Kidney tubule cell (primary cell): ENCODE results near the gene SEC63.
"Not testable (repeated sequence)": the region's sequence is repeated elsewhere in the genome, so short reads cannot be mapped to it uniquely, and the experiment has no call there.

Source experiments
- DNase-seq: peaks from one replicate; pipeline ENCODE4 v3.0.0-alpha.2; 2018; ENCODE audit warnings: low spot score

Gene SEC63

GRCh38 chr6:107972413-107973096 lies 14.5 kb upstream of the SEC63 start:
- no peak for DNase-seq

DNA sequence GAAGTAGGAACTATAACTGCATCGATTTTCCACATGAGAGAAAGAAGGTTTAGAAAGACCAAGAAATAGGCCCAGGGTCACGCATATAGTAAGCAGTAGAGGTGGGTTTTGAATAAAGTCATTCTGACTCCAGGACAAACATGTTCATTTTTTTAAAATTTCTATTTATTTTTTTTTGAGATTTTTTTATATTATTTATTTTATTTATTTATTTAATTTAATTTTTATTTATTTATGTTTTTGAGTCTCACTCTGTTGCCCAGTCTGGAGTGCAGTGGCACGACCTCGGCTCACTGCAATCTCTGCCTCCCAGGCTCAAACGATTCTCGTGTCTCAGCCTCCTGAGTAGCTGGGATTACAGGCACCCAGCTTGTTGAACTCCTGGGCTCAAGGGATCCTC lies 13.2 kb upstream of the SEC63 start:
- no peak for DNase-seq

GRCh38 chr6:107970255-107970654 lies 12.2 kb upstream of the SEC63 start:
- DNase-seq = no peak

DNA sequence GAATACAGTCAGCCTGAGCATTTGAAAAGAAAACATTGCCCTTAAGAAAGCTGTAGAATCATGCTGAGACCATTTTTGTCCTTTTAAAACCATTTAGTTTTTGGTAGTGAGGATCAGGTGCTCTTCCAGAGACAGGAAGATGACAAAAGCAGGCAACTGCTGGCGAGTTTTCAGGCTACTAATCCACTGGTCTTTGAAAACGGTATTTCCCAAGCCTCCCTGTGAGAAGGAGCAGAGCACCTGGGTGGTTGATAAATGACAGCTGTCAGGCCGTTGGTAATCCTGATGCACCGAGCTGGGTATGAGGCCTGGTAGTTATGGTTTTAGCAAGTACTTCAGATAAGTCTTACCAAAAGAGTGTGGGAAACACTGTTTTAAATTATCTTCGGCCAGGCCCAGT lies 10.1 kb upstream of the SEC63 start:
- DNase-seq = no peak

DNA sequence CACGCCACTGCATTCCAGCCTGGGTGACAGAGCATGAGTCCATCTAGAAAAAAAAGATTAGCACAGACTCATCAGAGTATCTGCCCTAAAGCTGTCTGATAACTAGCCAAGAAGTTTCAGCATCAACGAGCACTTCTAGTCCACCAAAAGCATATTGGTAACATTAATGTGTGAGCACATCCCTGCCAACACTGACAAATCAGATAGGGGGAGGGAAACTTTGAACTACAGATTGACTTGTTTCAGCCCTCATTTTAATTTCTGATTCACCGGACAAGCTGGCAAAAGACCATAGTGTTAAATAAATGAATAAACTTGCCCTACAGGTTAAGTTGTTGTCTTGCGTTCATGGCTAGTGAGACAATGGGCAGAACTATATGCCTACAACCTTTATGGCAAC lies 7.7 kb upstream of the SEC63 start:
- peak; percentile 72 for DNase-seq

DNA sequence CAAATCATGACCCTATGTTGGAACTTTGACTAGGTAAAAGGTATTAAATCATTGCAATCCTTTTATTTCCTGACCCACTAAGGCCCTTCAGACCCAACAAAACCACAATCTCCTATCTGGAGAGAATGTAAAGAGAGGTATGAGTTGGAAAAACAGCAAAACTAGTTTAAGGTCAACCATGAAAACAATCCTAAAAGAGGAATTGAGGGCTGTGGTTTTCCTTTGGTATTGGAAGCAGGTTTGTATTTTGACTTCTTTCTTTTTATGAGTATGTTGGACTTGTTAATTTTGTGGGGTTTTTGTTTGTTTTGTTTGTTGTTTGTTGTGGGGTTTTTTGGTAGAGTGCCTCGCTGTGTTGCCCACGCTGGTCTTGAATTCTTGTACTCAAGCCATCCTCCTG lies 4.7 kb upstream of the SEC63 start:
- no peak for DNase-seq

GRCh38 chr6:107959392-107959791 lies 1.4 kb upstream of the SEC63 start:
- no peak for DNase-seq

- not testable (repeated sequence) for DNase-seq
Observed at GRCh38 chr6:107958689-107959362, 818 bp upstream of the SEC63 start.

DNA sequence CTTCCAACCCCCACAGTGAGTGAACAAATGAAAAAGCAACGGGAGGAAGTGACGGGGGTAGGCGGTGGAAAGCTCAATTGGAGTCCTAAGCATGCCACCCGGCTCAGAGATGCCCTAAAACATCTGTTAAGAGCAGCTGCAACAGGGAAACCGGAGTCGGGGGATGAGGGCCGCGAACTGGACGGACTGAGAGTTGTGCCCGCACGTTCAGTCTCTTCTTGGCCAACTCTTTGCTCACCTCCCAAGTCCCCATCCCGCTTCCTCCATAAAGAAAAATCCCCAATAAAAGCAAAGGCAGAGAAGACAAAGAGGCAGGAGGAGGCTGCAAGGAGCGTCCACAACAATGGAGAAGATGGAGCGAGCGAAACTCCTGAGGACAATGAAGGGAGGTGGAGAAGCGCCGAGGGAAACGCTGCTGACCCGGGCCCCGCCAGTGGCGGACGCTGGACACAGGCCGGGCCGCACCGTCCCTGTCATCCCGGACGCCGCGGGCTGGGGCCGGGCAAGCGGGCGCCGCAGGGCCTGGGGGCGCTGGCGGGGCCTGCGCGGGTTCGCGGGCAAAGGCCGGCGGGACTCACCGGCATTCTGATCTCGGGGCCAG lies 600 bp downstream of the SEC63 start:
- DNase-seq = peak; percentile 58

GRCh38 chr6:107956586-107957307 lies 1.3 kb downstream of the SEC63 start:
- DNase-seq = peak; percentile 27

GRCh38 chr6:107956181-107956580 lies 1.8 kb downstream of the SEC63 start:
- DNase-seq = no peak

DNA sequence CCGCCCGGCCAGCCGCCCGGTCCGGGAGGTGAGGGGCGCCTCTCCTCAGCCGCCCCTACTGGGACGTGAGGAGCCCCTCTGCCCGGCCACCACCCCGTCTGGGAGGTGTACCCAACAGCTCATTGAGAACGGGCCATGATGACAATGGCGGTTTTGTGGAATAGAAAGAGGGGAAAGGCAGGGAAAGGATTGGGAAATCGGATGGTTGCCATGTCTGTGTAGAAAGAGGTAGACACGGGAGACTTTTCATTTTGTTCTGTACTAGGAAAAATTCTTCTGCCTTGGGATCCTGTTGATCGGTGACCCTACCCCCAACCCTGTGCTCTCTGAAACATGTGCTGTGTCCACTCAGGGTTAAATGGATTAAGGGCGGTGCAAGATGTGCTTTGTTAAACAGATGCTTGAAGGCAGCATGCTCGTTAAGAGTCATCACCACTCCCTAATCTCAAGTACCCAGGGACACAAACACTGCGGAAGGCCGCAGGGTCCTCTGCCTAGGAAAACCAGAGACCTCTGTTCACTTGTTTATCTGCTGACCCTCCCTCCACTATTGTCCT lies 4.1 kb downstream of the SEC63 start:
- DNase-seq = not testable (repeated sequence)

DNA sequence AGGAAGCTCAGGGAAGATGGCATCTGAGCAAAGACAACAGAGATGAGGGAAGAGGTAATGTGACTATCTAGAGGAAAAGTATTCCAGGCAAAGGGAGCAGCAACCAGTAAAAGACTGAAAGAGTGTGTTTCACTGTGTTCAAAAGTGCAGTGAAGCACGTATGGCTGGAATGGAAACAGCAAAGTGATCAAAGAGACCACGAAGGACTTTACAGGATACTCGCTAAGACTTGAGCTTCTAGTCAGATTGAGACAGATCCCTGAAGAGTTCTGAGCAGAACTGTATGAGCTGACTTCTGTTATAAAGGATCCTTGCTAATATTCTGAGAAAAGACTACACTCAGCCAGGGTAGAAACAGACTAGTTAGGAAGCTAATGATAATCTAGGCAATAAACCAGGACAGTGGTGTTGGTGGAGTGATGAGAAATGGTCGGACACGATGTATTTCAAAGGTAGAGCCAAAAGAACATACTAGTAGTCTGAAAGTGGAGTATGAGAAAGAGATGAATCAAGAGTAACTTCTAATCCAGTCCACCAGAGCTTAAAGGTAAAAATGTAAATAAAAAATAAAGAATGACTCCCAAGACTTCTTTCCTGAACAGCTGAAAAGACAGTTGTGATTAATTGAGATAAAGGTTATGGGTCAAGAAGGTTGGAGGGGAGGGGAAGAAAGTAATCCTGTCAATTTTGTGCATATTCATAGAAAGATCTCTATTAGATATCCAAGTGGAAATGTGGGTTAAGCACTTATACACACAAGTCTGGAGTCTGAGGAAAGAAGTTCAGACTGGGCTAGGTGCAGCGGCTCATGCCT lies 14.2 kb downstream of the SEC63 start:
- no peak for DNase-seq

GRCh38 chr6:107942142-107942541 lies 15.9 kb downstream of the SEC63 start:
- no peak for DNase-seq

DNA sequence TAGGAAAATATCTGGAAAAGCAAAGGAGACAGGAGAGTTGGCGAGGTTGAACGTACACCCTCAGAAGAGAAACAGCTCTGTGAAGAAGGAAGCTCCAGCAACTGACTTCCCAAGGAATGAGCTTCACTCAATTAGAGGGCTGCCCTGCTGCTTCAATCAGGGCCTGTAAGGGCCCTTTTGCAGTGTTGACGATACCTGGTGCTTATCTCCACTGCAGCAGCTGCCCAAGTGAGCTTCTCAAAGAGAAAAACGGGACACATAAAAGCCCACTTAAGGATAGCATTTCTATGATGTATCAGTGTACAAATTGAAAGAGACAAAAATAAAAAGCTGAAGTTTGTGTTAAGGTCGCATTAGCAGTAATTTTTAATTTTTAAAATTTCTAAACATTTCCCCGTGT lies 16.4 kb downstream of the SEC63 start:
- no peak for DNase-seq

DNA sequence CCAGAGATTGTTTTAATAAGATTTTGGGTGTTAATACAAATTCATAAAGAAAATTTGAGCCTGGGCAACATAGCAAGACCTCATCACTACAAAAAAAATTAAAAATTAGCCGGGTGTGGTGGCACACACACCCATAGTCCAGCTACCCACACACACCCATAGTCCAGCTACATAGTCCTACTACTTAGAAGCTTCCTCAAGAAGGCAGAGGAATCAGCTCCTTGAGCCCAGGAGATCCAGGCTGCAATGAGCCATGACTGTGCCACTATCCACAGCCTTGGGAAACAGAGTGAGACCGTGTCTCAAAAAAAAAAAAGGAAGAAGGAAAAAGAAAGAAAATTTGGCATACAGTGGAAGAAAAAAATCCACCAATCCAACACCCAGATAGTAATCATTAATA lies 16.8 kb downstream of the SEC63 start:
- no peak for DNase-seq

- not testable (repeated sequence) for DNase-seq
Observed at GRCh38 chr6:107936910-107937292, 21.1 kb downstream of the SEC63 start.

DNA sequence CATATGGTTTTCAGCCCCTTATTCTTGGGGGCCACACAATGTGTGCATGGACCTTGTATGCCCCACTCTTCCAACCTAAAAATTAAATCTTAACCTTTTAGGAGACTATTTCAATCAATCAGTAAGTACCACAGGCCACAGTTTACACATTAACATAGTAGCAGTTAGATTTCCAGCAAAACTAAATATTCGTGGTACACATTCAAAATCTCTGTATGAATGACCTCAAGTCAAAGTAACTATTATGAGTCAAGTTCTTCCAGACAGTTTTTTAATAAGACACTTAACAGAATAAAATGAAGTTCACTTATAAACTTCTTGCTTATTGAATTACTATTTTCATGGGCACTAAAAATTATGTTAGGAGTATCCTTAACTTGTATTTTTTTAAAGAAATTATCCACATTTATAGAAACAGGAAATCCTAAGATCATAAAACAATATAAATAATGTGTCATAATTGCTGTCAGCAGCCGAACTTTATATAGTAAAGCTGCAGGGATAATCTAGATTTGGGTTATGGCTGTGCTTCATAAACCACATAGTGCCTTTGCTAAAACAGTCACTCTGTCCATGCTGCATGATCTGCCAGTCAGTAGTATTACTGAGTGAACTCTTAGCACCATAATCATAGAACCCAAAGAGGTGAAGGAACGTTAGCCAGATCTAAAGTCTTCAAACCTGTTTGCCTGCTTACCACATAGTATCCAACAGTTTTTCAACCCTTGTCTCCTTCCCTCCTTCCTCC lies 21.7 kb downstream of the SEC63 start:
- no peak for DNase-seq

- DNase-seq = not testable (repeated sequence)
Observed at GRCh38 chr6:107934229-107934628, 23.8 kb downstream of the SEC63 start.

GRCh38 chr6:107932580-107932979 lies 25.4 kb downstream of the SEC63 start:
- DNase-seq = no peak

DNA sequence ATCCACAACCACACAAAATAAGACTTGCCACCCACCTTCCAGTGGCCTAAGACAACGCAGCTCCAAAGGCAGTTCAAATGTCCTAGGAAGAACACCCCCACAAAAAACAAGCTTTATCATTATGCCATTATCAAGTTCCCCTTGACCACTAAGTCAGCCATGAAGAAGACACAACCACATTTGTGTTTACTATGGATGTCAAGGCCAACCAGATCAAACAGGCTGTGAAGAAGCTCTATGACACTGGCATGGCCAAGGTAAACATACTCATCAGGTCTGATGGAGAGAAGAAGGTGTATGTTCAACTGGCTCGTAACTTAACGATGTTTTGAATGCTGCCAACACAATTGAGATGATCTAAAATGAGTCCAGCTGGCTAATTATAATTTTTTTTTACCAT lies 26.1 kb downstream of the SEC63 start:
- no peak for DNase-seq
